DLD1 (cell line): ENCODE measurements around the gene KCNQ1.
"Not testable (repeated sequence)": the region's sequence is repeated elsewhere in the genome, so short reads cannot be mapped to it uniquely, and the experiment has no call there.

Experiments used
- in situ Hi-C: cut with HindIII; loops from 2 replicates; pipeline ENCODE4 v1.10.0; 2017; ENCODE audit warnings: low sequenced_read_pairs

KCNQ1 gene

DNA sequence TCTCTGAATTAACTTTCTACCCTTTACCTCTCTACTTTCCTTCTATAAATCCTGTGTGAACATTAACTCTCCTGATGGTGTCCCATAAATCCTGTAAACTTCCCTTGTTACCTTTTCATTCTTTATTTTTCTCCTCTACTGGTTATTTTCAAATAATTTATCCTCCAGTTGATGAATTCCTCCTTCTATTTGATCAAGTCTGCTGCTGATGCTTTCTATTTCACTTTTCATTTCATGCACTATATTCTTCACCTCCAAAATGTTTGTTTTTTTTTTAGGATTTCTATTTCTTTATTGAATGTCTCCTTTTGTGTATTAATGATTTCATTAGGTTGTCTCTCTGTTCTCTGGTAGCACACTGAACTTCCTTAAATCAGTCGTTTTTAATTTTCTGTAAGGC is 186.4 kb downstream of the KCNQ1 start:
- in situ Hi-C loops: no loop called here

GRCh38 chr11:2639763-2640162 is 195.0 kb downstream of the KCNQ1 start:
- in situ Hi-C loops: not testable (repeated sequence)

DNA sequence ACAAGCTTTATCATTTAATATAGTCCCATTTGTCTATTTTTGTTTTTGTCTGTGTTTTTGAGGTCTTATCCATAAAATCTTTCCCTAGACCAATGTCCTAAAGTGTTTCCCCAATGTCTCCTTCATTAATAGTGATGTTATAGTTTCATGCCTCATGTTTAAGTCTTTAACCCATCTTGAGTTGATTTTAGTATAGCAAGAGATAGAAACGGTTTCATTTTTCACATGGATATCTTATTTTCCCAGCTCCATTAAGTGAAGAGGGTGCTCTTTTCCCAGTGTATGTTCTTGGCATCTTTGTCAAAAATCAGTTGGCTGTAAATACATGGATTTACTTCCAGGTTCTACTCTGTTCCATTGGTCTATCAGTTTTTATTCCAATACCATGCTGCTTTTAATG is 196.8 kb downstream of the KCNQ1 start:
- in situ Hi-C loops: no loop called here

DNA sequence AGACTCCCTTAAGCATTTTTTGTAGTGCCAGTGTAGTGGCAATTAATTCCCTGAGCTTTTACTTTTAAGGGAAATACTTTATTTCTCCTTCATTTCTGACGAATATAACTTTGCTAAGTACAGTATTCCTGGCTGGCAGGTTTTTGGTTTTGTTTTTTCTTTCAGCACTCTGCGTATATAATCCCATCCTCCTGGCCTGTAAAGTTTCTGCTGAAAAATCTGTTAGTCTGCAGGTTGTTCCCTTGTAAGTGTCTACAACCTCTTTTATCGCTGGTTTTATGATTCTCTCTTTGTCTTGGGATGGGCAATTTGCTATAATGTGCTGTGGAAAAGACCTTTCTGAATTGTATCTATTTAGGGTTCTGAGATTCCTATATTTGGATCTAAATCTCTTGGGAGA is 198.9 kb downstream of the KCNQ1 start:
- in situ Hi-C loops: no loop called here

- in situ Hi-C loops: no loop called here
Measured at GRCh38 chr11:2644844-2645778, 200.3 kb downstream of the KCNQ1 start.

GRCh38 chr11:2645779-2646118 is 200.9 kb downstream of the KCNQ1 start:
- in situ Hi-C loops: no loop called here

GRCh38 chr11:2647167-2647566 is 202.4 kb downstream of the KCNQ1 start:
- in situ Hi-C loops: no loop called here

- in situ Hi-C loops: no loop called here
Measured at GRCh38 chr11:2647953-2648352, 203.1 kb downstream of the KCNQ1 start.

GRCh38 chr11:2649400-2649799 is 204.6 kb downstream of the KCNQ1 start:
- in situ Hi-C loops: no loop called here

- in situ Hi-C loops: no loop called here
Measured at GRCh38 chr11:2649848-2650247, 205.0 kb downstream of the KCNQ1 start.

DNA sequence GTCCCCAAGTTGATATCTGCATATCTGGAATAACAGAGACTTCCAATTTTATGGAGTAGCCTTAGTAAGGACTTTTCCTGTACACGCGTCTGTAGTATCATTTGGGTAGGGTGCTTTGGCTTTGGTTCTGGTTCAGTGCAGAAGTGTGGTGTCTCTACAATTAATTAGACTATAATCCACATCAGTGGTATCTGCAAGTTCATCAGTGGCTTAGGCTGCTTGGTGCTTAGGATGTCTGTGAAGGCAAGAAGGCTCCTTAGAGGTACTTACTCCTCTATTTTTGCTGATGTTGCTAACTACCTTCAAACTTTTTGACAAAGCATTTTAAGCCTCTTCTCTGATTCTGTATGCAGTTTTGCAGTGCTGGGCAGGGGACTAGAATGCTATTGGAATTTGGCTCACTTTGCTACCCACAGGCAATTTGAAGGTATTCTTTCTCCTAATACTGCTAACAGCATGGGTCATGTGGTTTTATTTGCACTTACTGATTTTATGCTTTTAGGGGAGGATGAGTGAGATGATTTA is 205.6 kb downstream of the KCNQ1 start:
- in situ Hi-C loops: no loop called here

DNA sequence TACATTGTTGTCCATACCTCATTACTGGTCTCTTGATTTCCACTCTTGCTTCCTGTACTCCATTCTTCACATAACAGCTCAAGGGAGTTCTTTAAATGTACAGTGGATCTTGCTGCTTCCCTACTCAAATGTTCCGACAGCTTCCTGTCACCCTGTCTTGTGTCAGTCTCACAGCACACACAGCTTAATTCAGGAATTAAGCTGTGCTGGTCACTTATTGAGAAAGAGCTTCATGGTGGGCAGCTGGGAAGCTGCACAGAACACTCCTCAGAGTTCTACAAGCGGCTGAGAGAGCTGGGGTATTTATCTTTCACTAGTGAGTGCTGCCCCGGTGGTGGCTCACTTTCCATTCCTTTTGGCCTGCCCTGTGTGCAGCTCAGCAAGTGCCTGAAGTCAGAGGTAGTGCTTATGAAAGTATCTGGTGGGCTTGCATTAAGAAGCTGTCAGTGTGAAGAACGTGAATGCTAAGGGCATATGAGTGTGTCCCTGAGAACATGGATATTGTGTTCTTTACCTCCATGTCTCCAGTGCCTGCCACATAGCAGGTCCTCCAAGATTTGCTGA is 206.3 kb downstream of the KCNQ1 start:
- in situ Hi-C loops: no loop called here

DNA sequence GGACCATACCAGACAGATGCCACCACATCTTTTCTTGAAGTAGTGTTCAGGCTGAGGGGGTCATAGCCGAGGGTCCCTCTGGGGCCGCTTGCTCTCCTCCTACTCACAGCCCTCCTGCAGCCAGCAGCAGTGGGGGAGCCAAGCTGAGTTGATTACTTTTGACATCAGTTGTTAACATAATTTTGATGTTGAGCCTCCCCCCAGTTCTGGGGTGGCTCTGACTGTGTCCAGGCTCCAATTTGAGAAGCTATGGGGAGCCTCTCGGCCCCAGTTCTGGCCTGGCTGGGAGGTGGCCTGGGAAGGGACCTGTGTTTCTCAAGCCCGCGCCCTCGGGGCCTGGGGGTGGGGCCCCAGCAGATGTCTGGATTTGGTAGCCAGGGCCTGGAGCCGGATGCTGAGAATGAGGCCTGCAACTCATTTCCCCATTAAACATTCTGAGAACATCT is 207.0 kb downstream of the KCNQ1 start:
- in situ Hi-C loops: no loop called here

GRCh38 chr11:2652333-2653197 is 207.8 kb downstream of the KCNQ1 start:
- in situ Hi-C loops: no loop called here

- in situ Hi-C loops: no loop called here
Measured at GRCh38 chr11:2653198-2653551, 208.4 kb downstream of the KCNQ1 start.

DNA sequence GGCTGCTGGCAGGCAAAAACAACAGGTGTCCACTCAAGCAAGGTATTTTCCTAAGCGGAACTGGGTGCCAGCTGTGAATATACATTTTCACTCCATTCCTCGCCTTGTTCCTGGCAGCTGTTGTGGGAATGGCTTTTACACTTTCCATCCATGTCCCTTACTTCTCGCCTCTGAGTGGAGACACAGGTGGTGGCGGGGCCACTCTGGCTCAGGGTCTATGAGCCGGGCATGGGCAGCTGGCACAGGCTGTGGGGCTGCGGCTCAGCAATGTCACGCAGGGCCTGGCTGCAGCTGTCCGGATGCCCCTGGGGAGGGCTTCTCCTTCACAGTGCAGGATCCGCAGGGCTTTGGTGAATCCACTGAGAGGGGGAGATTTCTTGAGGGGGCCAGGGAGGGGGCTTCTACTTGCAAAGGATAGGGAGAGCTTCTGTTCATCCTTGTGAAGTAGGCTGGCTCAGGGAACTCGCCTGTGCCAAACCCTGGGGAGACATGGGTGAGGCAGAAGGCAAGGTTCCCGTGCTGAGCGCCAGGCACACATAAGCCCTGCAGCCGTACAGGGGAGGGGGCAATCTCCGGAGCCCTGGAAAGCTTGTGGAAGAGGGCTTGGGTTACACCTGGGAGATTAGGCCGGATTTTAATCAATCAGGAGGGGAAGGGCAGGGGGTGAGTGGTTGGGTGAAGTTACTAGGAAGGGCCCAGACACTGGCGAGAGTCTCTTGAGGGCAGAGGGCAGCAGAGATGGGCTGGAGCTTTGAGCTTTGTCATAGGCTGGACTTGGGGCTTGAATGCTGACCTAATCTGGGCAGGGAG is 209.3 kb downstream of the KCNQ1 start:
- in situ Hi-C loops: no loop called here

DNA sequence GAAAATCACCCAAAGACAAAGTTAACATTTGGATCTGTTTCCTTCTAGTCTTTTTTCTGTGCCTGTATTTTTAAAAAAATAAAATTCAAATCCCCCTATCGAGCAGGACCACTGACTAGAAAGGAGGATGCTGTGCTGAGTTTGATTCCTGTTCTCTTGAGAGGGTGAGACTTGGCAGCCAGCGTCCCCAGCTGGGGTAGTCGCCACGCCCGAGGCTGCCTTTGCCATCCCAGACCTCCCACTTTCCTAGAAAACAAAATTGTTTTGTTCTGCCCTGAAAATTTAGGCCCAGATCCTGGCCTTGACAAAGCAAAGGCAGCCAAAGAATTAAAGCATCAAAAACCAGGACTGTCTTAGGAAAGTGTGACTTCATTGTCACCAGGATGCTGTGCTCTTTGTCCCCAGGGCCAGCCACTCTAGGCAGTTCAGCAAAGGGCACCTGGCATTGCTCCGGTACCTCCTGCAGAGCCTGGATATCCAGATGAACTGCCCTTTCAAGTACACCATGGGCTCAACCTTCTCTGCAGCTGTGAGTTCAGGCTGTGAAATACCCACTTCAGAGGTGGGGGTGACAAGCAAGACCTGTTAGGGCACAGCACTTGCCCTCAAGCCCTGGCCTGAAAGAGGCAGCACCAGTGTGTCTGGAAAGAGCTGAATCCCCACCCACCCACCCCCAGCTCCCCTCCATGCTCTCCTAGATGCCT is 210.4 kb downstream of the KCNQ1 start:
- in situ Hi-C loops: no loop called here

GRCh38 chr11:2655834-2656622 is 211.2 kb downstream of the KCNQ1 start:
- in situ Hi-C loops: no loop called here

DNA sequence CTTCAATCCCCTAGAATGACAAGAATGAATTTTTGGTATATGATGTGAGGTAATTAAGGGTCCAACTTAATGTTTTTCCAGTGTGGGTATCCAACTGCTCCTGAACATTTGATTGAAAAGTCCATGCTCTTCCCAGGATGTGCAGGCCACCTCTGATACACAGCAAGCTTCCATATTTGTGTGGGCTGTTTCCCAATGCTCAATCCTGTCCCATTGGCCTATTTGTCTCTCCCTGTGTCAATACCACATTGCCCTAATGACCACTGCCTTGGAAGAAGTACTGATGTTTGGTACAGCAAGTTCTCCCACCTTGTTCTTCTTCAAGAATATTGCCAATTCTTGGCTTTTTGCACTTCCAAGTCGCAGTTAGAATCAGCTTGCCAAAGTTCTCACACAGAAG is 212.1 kb downstream of the KCNQ1 start:
- in situ Hi-C loops: no loop called here
